HepG2 (cell line): ENCODE results near the gene IQGAP2. TPM values are rescaled to one million over a fixed set of nuclear protein-coding genes. Genes with fewer than 3 reads are reported as not detected.

Experiments
- BATF2 ChIP-seq: sonication (generic); formaldehyde crosslinking; IDR thresholded peaks from 2 replicates; pipeline ENCODE4 v1.8.0; 2022; ENCODE audit warnings: mild to moderate bottlenecking, missing genetic modification reagents, moderate library complexity
- DR1 ChIP-seq: sonication (generic); formaldehyde crosslinking; IDR thresholded peaks from 2 replicates; pipeline ENCODE4 v1.8.0; 2021; ENCODE audit warnings: mild to moderate bottlenecking, missing genetic modification reagents, inconsistent platforms
- FOXA1 ChIP-seq, 2 experiments: fragments of 450-650 bp in 1 of 2; sonication (generic) in 1 of 2; formaldehyde crosslinking in 1 of 2; IDR thresholded peaks; 2 replicates each; pipeline versions ENCODE4 v1.4.0 to v1.6.1; 2016 to 2020; ENCODE audit warnings: missing genetic modification reagents in 1 of 2
- NFKBIZ ChIP-seq: IDR thresholded peaks from 2 replicates; pipeline ENCODE4 v1.6.1; 2018; ENCODE audit warnings: missing genetic modification reagents, missing compliant biosample characterization
- RAD51 ChIP-seq: fragments of 450-650 bp; IDR thresholded peaks from 2 replicates; pipeline ENCODE4 v1.6.1; 2016; ENCODE audit warnings: borderline replicate concordance
- REL ChIP-seq: sonication (generic); formaldehyde crosslinking; conservative IDR thresholded peaks from 2 replicates; pipeline ENCODE4 v1.8.0; 2022; ENCODE audit warnings: mild to moderate bottlenecking, missing genetic modification reagents, moderate library complexity
- SRSF4 ChIP-seq: fragments of 200-400 bp; formaldehyde crosslinking; IDR thresholded peaks from one replicate; pipeline ENCODE4 v1.6.1; 2018; ENCODE audit warnings: mild to moderate bottlenecking, low read depth, low read length, moderate library complexity; ENCODE audit not compliant: poor library complexity, severe bottlenecking
- ZFP36L1 ChIP-seq: sonication (generic); formaldehyde crosslinking; IDR thresholded peaks from 2 replicates; pipeline ENCODE4 v1.8.0; 2022; ENCODE audit warnings: mild to moderate bottlenecking, missing genetic modification reagents, moderate library complexity
- ZFP37 ChIP-seq: sonication (generic); formaldehyde crosslinking; IDR thresholded peaks from 2 replicates; pipeline ENCODE4 v1.4.0; 2020; ENCODE audit warnings: missing genetic modification reagents, borderline replicate concordance
- ZNF18 ChIP-seq: sonication (generic); formaldehyde crosslinking; IDR thresholded peaks from 2 replicates; pipeline ENCODE4 v1.8.0; 2022; ENCODE audit warnings: mild to moderate bottlenecking, missing genetic modification reagents; ENCODE audit not compliant: insufficient replicate concordance
- ZNF318 ChIP-seq: sonication (generic); formaldehyde crosslinking; IDR thresholded peaks from 2 replicates; pipeline ENCODE4 v1.4.0; 2020; ENCODE audit warnings: mild to moderate bottlenecking, missing genetic modification reagents
- ZNF589 ChIP-seq: sonication (generic); formaldehyde crosslinking; conservative IDR thresholded peaks from 2 replicates; pipeline ENCODE4 v1.8.0; 2022; ENCODE audit warnings: mild to moderate bottlenecking, moderate library complexity, missing genetic modification reagents
- ZNF597 ChIP-seq: sonication (generic); formaldehyde crosslinking; IDR thresholded peaks from 2 replicates; pipeline ENCODE4 v1.5.0; 2020; ENCODE audit warnings: missing genetic modification reagents
- ZSCAN9 ChIP-seq: IDR thresholded peaks from 2 replicates; pipeline ENCODE4 v1.6.1; 2016; ENCODE audit warnings: borderline replicate concordance
- ZZZ3 ChIP-seq: sonication (generic); formaldehyde crosslinking; IDR thresholded peaks from 2 replicates; pipeline ENCODE4 v1.4.0; 2020; ENCODE audit warnings: missing genetic modification reagents, mild to moderate bottlenecking, borderline replicate concordance
- polyA plus RNA-seq, 8 experiments: library from polyadenylated mRNA; depleted of rRNA in 3 of 8; stranded (reverse) in 7 of 8; unstranded in 1 of 8; fragments of >200 nt; fragmentation: Illumina TruSeq in 4 of 8; extraction: Trizol in 4 of 8; gene quantifications; 2 replicates each; pipeline versions ENCODE4 v1.2.1 to v1.2.3, GENCODE V29; 2011 to 2016; ENCODE audit warnings: low read depth in 4 of 8, missing spikeins in 1 of 8, mixed read lengths in 1 of 8; ENCODE audit not compliant: insufficient read depth in 1 of 8
- total RNA-seq, 5 experiments: library from RNA; depleted of rRNA; stranded (reverse); fragments of >200 nt; fragmentation: Illumina TruSeq; extraction: Trizol; gene quantifications; 2 replicates each; pipeline ENCODE4 v1.2.3, GENCODE V29; 2016; ENCODE audit warnings: low read depth in 1 of 5

The IQGAP2 gene
- total and polyA plus RNA-seq, 2 of the 13 experiments (the other 11 are each of a cell fraction or from before 2014, with no cell fraction given), result 35.2 to 83.3 TPM

- TF ChIP-seq ZNF18 (CRISPR knock-in tag) (peak; percentile 95), REL (no peak; the same call in 1 of the 2 replicates), FOXA1 (IDR thresholded peaks at IDR 0.05) (no peak), FOXA1 (CRISPR knock-in tag; IDR thresholded peaks at IDR 0.05) (peak; percentile 88), ZFP37 (CRISPR knock-in tag) (peak; percentile 95), ZSCAN9 (peak; percentile 97), ZNF589 (CRISPR knock-in tag) (no peak; the same call in 1 of the 2 replicates), SRSF4 (no peak), BATF2 (CRISPR knock-in tag) (no peak), ZZZ3 (CRISPR knock-in tag) (peak; percentile 92), RAD51 (no peak; the same call in 1 of the 2 replicates), ZFP36L1 (no peak), DR1 (CRISPR knock-in tag) (0 out of 2 replicates have a peak, but pooled peaks have one; percentile 52), ZNF318 (CRISPR knock-in tag) (0 out of 2 replicates have a peak, but pooled peaks have one; percentile 35), ZNF597 (CRISPR knock-in tag) (no peak), NFKBIZ (CRISPR knock-in tag) (peak; percentile 75; the same call in 1 of the 2 replicates)
Observed at GRCh38 chr5:76404223-76405211, 1.4 kb downstream of the IQGAP2 start (continued).
